Stromal cell of bone marrow (primary cell): ENCODE results near the gene HEMK1.

ENCODE experiments used
- DNase-seq: peaks from one replicate; pipeline ENCODE4 v3.0.0-alpha.2; 2012; ENCODE audit warnings: low read depth

Gene HEMK1

DNA sequence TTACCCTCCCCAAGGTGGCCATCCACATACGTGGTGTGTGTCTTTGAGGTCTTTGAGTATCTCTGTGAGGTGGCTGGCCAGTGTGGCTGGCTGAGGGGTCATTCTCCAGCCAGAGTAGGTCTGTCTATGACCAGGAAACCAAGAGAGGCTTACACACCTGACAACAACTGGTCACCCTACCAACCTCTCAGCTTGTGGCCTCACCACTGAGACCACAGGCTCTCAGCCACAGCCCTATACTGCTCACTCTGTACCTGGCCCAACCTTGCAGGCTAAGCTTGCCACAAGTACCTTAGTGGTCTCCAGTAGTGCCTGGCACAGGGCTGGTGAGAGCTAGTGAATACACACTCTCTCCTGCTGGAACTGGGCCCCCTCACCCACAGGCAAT is 5.1 kb downstream of the HEMK1 start:
- no peak for DNase-seq

DNA sequence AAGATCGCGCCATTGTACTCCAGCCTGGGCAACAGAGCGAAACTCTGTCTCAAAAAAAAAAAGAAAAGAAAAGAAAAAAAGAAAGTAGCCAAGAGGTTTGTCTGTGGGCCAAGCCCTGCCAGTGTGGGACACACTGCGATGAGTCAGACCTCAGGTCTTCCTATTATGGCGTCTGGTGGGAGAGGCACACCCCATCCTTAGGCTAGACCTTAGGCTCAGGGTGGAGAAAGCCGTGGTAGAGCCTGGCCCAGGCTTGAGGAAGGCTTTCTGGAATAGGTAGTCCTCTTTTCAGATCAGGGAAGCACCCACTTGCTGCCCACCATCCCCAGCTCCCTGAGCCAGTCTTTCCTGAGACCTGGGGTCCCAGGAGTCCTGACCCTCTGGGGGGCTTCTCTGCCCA is 6.0 kb downstream of the HEMK1 start:
- no peak for DNase-seq

DNA sequence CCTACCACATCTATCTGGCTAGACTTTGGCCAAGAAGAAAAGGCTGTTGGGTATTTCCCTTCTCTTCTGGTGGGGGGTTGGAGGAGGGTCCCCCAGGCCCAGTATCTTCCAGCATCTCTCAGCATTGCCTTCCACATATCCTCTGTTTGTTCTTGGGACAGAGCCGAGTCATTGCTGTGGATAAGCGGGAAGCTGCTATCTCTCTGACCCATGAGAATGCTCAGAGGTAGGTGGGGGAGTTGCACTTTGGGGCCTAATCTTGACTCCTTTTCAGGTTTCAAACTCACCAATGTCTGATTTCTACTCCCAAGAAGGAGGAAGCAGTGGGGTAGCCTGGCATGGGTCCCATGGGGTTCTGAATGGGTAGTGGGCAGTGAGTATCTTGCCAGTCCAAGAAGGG is 8.0 kb downstream of the HEMK1 start:
- DNase-seq = no peak

DNA sequence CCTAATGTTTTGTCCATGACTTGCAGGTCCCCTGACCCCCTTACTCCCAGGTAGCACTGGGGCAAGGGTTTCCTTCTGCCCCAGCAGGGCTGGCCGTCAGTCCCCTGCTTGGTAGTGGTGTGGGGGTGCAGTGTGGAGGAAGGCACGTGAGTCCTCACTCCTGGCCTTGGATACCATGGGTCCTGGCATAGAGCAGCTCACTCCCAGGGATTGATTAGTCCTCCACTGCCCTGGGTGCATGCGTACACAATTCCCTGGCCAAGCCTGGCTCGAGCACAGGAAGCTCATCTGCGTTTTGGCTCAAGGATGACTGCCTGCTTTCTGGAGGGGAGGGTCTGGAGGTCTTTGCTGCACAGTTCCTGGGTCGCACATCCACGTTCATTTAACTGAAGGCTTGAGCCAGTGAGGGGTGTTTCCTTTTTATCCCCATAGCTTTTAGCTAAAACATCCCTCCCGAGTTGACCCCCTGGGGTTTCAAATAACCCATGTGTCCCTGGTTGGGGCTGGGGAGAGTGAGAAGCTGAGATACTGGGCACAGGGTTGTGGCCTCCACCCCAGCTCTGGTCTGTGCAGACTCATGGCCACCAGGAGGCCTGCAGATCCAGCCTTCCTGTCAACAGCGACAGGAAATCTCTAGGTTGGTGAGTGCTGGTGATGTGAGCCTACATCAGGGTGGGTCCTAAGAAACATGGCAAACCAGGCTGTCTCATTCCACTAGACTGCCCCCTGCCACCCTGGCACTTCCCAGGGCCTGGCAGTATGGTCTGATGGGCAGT is 11.5 kb downstream of the HEMK1 start:
- no peak for DNase-seq

DNA sequence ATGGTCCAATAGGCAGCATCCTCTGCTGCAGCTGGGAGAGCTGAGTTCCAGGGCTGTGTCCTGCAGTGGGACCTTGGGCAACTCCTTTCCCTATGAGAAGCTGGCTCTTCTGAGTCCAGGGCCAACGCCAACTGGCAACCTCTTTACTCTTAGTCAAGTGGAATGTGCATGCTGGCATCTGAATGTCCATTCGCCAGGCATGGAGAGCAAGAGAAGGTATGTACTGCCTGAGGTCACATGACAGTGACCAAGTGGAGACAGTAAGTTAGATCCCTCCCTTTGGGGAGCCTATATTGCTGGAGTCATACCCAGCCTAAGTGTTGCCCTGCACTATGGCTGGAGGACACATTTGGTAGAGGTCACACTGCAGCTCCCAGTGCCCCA is 12.1 kb downstream of the HEMK1 start:
- DNase-seq = no peak

DNA sequence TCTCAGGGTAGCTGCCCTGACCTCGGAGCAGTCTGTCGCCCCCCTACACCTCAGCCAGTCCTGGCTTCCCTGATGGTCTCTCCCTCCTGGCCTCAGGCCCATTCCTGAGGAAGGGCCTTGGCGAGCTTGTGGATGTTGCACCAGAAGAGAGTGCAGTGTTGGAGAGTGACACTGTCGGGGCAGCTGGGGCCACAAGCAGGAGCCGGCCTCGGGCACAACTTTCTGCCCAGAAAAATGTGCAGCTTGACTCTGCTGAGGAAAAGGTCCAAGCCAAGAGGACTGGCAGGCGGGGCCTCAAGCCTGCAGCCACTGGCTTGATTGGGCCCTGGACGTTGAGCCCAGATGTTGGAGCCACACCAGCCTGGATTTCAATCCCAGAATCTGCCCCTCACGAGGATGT is 12.8 kb downstream of the HEMK1 start:
- DNase-seq = no peak

DNA sequence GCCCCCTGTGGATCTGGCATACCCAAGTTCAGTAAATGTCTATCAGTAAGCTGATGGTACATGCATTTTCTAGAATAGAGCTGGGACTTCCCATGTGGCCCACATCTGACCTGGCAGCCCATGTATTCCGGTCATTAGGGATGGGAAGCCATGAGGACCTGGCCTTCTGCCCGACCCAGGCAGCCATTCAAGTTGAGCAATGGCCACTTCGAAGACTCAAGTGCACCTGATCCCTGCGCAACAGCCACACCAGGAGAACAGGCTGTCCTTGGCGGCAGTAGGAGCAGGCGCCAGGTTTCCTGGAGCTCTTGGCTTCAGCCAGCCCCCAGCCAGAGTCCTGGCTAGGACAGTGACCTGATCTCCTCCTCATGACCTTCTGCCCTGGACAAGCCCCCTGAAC is 14.6 kb downstream of the HEMK1 start:
- no peak for DNase-seq

DNA sequence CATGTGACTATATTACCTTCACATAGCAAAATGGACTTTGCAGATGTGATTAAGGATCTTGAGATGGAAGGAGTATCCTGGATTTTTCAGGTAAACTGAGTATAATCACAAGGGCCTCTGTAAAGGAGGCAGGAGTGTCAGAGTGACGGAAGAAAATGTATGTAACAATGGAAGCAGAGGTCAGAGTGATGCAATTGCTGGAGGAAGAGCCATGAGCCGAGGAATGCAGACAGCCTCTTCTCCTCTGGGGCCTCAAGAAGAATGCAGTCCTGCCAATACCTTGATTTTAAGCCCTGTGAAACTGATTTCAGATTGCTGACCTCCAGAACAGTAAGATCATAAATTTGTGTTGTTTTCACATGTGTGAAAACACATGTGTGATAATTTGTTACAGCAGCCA is 15.1 kb downstream of the HEMK1 start:
- no peak for DNase-seq

DNA sequence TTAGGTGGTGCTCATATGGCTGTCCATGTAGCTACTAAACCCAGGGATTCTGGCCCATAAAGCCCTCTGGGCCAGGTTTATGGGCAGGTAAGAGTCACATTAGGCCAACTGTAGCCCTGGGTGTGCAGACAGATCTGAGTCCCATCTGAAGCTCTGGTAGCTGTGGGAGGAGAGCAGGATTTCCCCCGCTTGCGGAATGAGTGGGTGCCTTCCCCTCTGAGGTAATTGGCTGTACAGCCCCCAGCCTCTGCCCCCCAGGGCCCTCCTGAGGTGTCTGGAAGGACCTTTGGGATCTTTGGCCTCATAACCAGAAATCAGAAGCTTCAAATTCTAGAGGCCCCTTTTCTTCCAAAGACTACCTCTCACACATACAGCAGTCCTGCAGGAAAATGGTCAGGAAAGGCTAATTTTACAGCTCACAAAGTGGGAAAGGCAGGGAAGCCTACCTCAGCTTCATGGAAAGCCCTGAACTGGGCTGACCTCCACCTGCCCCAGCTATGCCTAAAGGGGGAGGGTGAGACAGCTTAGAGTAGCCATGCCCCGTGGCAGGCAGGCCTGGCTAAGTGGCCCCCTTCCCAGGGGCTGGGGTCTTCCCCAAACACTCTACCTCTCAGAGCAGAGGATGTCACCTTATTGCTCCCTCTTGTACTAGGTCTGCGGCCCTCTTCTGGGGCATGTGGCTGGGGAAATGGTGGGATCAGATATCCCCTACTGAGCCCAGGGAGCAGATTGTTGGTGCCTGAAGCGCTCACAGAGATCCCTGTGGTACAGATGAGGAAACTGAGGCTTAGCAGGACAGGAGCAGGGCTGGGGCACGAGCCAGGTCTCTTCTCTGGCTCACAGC is 16.8 kb downstream of the HEMK1 start:
- DNase-seq = no peak

DNA sequence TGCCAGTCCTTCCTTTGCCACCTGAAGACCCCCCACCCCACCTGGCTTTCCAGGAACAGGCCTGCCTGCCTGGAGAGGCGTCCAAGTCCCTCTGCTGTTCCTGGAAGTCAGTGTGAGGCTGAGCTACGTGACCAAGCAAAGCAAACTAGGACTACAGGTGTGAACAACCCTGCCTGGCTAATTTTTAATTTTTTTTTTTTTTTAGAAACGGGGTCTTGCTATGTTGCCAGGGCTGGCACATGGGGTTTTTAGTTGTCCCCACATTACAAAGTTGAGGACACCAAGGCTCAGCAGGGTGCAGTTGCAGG is 17.4 kb downstream of the HEMK1 start:
- DNase-seq = no peak

DNA sequence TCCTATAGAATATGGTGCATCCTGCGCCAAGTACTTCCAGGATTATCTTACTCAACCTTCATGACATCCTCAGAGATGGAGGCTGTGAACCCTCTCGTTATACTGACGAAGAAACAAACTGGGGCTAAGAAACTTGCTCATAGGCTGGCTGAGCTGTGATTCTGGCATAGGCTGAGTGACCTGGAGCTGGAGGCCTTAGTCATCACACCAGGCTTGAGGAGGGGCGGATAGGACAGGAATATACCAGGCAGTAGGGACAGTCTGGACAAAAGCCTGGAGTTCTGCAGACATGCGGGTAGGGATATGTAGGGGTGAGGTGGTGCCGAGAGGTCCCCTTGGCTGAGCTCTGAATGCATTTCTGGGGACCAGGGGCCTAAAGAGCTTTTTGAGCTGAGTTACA is 18.1 kb downstream of the HEMK1 start:
- no peak for DNase-seq

DNA sequence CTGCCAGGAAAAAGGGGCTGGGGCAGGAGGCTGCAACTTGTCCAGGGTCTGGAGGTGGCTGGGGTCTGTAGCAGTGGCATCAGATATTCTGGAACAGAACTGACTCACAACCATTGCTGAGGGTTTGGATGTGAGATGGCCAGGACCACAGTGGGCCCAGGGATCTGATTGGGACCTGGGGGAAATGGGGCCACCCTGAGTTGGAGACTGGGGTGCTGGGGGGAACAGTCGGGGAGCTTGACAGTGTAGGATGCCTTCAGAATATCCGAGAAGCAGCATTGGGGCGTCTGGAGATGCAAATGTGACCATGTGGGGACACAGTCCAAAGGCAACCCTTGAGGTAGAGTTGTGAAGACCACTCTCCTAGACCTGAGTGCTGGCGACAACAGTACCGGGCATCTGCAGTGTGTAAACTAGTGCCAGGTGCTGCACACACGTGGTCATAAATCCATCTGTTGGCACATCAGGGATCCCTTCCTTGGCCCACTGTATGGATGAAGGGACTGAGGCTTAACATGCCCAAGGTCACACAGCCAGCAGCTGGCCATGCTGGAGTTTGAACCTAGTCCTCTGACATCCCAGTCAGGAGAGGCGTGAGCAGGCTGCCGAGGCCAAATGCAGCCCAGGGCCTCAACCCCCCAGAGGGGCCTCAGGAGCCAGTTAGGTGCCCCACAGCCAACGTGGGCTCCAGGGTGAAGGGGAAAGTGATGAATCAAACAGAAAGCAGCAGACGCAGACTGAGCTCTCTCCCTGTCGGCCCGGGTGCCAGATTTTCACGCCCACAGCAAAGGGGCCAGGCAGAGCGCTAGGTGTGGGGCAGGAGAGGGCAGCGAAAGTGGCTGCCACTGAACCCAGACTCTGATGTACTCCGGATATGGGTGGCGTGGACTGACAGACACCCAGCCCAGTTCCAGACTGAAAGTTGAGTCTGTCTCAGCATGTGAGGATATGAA is 18.8 kb downstream of the HEMK1 start:
- DNase-seq = no peak

DNA sequence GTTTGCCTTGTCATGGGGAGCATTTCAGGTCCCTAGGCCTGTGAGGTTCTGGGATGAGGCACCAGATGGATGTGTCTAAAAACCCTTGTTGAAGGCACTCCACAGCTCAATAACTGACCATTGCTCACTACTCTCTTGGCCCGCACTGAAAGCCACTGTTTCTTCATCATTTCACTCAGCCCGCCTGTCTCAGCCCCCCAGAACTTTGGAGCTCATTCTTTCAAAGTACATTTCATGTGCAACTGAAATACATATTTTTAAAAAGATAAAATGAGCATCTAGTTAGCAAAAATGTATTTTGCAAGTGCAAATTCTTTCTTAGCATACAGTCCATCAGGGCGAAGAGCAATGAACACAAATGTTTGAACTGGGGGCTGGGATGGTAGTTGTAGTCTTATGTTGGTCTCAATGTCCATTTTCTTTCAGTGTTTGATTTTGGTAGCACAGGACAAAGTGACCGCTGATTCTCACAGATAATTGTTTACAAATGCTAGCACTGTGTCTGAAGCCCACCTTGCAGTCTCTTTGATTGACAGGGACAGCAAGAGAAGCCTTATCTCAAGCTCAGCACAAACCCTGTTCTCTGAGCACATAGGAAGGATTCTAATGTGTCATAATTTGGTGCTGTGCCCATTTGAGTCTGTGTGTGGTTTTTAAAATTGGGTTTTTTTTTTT is 19.6 kb downstream of the HEMK1 start:
- peak; percentile 48 for DNase-seq

DNA sequence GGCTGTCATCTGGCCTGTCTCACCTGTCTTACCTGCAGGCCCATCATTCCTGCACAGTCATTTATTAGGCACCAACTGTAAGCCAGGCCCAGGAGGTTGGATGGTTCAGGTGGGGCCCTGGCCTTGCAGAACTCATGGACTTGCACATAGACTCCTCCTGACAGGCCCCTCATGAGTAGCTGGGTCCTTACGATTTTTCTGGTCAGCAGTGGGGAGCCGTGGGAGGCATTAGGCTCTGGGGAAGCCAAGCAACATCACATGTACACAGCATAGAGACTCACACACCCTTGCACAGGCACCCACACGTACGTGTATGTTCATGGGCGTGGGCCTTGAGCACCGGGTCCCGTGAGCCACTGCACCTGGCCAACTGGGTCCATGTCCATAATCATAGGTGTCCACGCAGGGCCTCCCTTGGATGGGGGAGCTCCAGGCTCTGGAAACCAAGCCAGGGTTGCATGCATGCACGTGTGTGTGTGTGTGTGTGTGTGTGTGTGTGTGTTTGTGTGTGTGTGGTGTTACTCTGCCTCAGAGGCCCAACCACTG is 21.9 kb downstream of the HEMK1 start:
- DNase-seq = no peak

DNA sequence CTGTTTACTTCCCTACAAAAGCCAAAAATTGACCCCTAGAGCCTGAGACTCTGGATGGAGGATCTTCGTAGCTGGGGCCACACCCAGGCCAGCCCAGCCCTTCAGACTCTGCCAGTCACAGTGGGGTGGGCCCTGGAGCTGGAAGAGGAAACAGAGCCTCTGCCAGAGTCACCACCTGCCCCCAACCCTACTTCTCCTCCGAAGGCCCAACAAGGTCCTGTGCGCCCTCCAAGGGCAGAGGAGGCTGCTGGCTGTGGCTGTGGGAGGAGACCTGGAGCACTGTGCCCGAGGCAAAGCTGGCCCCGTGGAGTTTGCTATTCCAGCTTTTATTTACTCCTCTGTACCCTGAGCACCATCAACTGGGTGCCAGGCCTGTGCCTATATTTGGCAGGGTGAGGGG is 23.2 kb downstream of the HEMK1 start:
- DNase-seq = no peak

DNA sequence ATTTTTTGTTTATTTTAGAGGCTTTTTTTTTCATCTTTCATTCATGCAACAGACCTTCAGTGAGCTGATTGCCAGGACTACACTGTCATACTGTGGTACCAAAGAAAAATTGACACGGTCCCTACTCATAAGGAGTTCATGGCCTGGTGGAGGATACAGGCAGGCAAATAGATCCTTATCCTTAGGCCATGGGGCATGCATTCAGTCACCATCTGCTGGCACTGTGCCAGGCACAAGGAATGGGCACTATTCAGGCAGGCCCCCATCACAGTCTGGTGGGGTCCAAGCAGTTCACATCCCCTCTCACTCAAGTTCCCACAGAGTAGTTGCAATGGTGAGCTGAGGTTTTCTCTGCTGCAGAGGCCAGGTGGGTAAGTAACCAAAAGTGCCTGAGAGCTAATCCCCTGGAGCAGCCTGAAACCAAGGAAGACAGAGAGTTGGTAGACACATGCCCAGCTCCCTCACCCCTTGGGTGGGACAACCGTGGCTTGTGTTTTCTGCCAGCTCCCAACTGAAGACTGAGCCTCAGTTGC is 25.0 kb downstream of the HEMK1 start:
- DNase-seq = no peak

DNA sequence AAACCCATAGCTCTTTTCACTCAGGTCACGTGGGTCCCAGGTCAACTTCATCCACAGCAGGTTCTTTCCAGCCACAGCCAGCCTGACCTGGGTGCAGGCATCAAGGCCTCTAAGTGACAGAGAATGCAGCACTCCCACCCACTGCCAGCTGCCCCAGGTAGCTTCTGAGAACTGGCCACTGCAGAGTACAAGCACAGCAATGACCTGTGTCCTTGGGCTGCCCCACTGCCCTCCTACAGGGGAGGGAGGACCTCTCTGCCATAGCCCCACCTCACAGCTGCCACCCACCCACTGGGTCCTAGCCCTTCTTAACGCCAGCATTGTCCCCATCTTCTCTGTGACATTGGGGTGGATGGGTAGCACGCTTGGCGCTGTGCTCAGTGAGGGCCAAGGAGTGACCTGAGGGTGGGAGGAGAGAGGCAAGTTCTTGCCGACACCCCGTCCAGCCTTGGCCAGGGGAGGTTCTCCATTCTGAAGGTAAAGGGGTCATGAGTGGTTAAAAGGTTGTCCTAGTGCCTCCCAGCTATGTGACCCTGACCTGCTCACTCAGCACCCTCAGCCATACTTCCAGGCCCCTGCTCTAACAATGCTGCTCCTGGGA is 29.9 kb downstream of the HEMK1 start:
- DNase-seq = no peak

DNA sequence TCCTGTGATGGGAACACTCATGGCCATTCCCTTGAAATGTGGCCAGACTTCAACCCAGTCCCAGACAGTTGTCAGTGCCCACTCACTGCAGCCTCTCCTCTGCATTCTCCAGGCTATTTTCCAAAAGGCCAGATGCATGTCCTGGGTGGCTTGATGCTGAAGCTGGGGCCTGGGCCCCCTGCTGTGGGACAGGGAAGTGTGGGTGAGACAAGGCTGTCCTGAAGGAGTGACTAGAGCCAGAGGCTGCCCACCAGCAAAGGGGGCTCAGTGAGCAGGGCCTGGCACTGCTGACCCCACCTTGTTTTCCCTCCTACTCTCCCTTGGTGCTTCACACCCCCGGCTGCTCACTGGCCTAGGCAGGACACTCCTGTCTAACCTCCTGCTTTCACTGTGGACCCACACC is 30.4 kb downstream of the HEMK1 start:
- DNase-seq = no peak

DNA sequence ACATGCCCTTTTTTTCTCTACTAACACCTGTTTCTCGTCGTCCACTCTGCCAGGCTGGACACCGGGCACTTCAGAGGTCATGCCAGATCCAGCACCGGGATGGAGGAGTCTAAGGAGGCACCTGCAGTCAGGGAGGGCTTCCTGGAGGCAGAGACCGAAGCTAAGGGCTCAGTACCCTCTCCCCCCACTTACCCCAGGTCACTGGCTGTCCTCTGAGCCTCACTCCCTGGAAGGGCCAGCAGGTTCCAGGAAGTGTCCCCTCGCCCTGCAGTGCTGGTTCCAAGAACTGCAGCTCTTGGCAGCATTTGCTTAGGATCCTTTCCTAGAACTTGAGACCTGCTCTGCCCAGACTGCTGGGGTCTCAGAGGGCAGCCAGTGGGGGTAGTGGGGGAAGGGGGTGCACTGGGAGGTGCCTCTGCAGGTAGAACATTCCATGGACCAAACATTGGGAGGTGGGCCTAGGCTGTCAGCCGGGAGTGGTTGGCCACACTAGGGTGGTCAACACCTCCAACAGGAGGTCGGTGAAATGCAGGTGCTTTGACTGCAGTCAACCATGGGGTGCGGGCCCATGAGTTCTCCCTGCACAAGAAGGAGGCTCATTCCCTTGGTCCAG is 30.9 kb downstream of the HEMK1 start:
- no peak for DNase-seq

DNA sequence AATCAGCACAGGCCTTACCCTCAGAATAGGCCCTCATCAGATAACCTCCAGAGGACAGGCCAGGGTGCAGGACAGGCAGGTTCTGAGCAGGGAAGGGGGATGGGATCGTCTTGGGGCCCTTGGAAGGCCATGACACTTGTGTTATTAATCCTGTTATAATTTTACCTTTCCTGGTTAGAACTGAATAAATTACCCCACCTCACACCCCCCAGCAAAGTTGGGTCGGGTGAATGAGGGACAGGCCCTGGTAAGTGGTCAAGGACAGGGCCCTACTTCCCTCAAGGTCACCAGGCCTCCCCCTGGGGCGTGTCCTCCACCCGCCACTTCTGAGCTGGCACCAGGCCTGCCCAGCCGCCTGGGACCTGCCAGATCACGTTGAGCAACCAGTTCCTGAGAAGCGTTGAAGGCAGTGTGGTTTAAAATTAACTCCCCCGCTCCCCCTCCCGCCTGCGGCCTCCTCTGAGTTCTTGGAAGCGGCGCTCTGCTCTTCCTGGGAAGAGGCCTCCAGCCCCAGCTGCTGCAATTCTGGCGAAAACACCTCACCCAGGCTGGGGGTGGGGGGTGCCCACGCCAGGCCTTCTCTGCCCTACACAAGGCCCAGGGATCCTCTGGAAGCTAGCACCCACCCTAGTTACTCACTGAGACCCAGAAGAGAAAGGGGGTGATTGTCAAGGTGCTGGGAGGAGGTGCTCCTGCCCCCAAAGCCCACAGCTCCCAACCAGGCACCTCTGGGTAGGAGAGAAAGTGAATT is 31.7 kb downstream of the HEMK1 start:
- DNase-seq = peak; percentile 96
